CD4-positive, CD25-positive, alpha-beta regulatory T cell (primary cell): Measurements from ENCODE around the gene QTRT2. TPM values are rescaled to one million over a fixed set of nuclear protein-coding genes. Genes with fewer than 3 reads are reported as not detected.

Experiments
- ATAC-seq, 2 donors: fragments of 150-1000 bp; cut with Tn5 transposase; one replicate each; pipeline ENCODE4 v1.10.0; 2021; ENCODE audit warnings: low read depth in 2 of 2, moderate number of reproducible peaks in 2 of 2, moderate library complexity in 1 of 2
- DNase-seq, 3 donors: peaks; one replicate each; pipeline versions ENCODE4 v3.0.0 to v3.0.0-alpha.2; 2012 to 2022; ENCODE audit warnings: mixed read lengths in 1 of 3
- H3K27ac ChIP-seq: one replicate; pipeline ENCODE4 v1.7.0; 2013; ENCODE audit warnings: mild to moderate bottlenecking, low read length; ENCODE audit not compliant: insufficient read depth, poor library complexity, severe bottlenecking
- H3K27me3 ChIP-seq: one replicate; pipeline ENCODE4 v1.7.0; 2013; ENCODE audit warnings: low read length; ENCODE audit not compliant: control insufficient read depth, insufficient read depth
- H3K36me3 ChIP-seq: one replicate; pipeline ENCODE4 v1.7.0; 2013; ENCODE audit warnings: mild to moderate bottlenecking, low read length, moderate library complexity; ENCODE audit not compliant: control insufficient read depth, insufficient read depth
- H3K4me1 ChIP-seq: 2 replicates; pipeline ENCODE4 v1.7.0; 2013; ENCODE audit warnings: mild to moderate bottlenecking, low read length; ENCODE audit not compliant: insufficient read depth, control insufficient read depth, poor library complexity, severe bottlenecking
- H3K4me3 ChIP-seq: one replicate; pipeline ENCODE4 v1.7.0; 2013; ENCODE audit warnings: low read depth, mild to moderate bottlenecking, low read length, moderate library complexity
- H3K9me3 ChIP-seq, 2 experiments: 1 replicate in 1 of 2; 2 replicates in 1 of 2; pipeline ENCODE4 v1.7.0; 2013; ENCODE audit warnings: low read length in 2 of 2, mild to moderate bottlenecking in 1 of 2, moderate library complexity in 1 of 2; ENCODE audit not compliant: control insufficient read depth in 2 of 2
- H3K27ac Mint-ChIP-seq, 3 donors: one replicate each; pipeline ENCODE4 v1.8.0; 2020 to 2022; ENCODE audit warnings: mild to moderate bottlenecking in 3 of 3, mixed read lengths in 3 of 3, moderate library complexity in 2 of 3
- H3K27me3 Mint-ChIP-seq: one replicate; pipeline ENCODE4 v1.8.0; 2022; ENCODE audit warnings: mild to moderate bottlenecking, mixed read lengths
- H3K36me3 Mint-ChIP-seq: one replicate; pipeline ENCODE4 v1.8.0; 2020; ENCODE audit warnings: mixed read lengths
- H3K4me1 Mint-ChIP-seq, 4 donors: one replicate each; pipeline ENCODE4 v1.8.0; 2020 to 2022; ENCODE audit warnings: mixed read lengths in 4 of 4, mild to moderate bottlenecking in 1 of 4
- H3K4me3 Mint-ChIP-seq, 4 donors: one replicate each; pipeline ENCODE4 v1.8.0; 2020 to 2022; ENCODE audit warnings: mild to moderate bottlenecking in 4 of 4, mixed read lengths in 4 of 4, moderate library complexity in 3 of 4
- H3K9me3 Mint-ChIP-seq, 7 donors: one replicate each; pipeline ENCODE4 v1.8.0; 2020 to 2022; ENCODE audit warnings: mixed read lengths in 7 of 7, mild to moderate bottlenecking in 3 of 7, moderate library complexity in 2 of 7
- polyA plus RNA-seq, 4 donors: library from polyadenylated mRNA; unstranded; fragments of 300-500 nt; fragmentation: Illumina TruSeq; gene quantifications; one replicate each; pipeline ENCODE4 v1.2.3, GENCODE V29; 2021
- total RNA-seq: library from RNA; stranded (reverse); gene quantifications from one replicate; pipeline ENCODE4 v1.2.3, GENCODE V29; 2022

QTRT2 gene
- total and polyA plus RNA-seq, 5 donors from 2014 or later, result 8.3 to 40.2 (median 11.2) TPM

DNA sequence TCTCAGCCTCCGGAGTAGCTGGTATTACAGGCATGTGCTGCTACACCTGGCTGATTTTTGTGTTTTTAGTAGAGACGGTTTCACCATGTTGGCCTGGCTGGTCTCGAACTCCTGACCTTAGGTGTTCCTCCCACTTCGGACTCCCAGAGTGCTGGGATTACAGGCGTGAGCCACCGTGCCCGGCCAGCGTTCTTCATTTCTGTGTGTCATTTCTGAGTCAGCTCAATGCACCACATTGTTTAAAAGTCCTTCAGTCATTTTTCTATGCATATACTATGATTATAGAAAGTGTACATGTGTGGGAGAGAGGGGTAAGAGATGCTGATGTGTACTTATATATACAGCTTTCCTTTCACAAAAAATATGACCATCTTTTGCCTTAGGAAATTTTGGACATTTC is 2.1 kb downstream of the QTRT2 start:
- no peak overlapping the region for H3K27ac ChIP-seq
- Mint-ChIP-seq H3K4me1 (peaks cover 33 to 63% (median 48%) of the 10 kb centered on the region in 4 donors), H3K27ac (peak overlapping the region in 2 of 3 donors; percentile 30 to 31), H3K4me3 (peak overlapping the region; percentile 59 to 100 (median 84)), H3K9me3 (no peaks in the 10 kb centered on the region), H3K36me3 (peaks cover 3% of the 10 kb centered on the region), H3K27me3 (no peaks in the 10 kb centered on the region)
- ATAC-seq (no peak), DNase-seq (no peak)
- H3K27me3 ChIP-seq, result no peaks in the 10 kb centered on the region
- H3K4me1 ChIP-seq, result peaks cover 25% of the 10 kb centered on the region
- peaks cover 12% of the 10 kb centered on the region for H3K36me3 ChIP-seq
- H3K9me3 ChIP-seq, result no peaks in the 10 kb centered on the region
- H3K4me3 ChIP-seq, result peak overlapping the region; percentile 100

DNA sequence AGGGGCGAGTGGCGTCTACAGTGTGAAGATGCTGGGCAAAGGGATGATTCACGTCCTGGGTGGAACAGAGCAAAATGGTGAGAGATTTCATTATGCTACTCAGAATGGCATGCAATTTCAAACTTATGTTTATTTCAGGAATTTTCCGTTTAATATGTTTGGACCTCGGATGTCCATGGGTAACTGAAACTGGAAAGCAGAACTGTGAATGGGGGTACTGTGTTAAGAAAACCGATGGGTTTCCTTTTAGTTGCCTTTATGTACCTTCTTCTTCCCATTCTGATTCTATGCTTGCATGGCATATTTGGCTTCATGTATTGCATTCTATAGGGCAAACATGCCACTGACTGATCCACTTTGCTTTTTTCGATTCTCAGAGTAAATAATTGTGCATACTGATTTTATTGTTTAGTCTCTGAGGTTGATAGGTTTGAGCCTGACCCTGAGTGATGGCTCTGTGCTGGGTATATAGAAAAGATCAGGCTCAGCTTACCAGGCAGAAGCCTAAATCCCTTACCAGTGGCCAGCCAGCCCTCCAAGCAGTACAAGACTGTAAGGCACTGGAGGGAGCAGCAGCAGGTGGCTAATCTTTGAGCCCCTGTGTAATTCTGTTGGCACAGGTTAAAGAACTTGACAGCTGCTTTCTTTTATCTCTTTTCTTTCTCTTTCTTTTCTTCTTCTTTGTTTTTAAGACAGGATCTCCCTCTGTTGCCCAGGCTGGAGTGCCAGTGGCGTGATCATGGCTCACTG is 4.5 kb downstream of the QTRT2 start:
- ATAC-seq, result no peak
- Histone ChIP-seq H3K4me3 (no peak overlapping the region), H3K27me3 (no peaks in the 10 kb centered on the region), H3K27ac (no peak overlapping the region), H3K36me3 (peaks cover 25% of the 10 kb centered on the region), H3K9me3 (no peaks in the 10 kb centered on the region), H3K4me1 (peaks cover 18% of the 10 kb centered on the region)
- no peak overlapping the region for H3K4me3 Mint-ChIP-seq
- no peaks in the 10 kb centered on the region for H3K9me3 Mint-ChIP-seq
- DNase-seq, result no peak
- no peak overlapping the region for H3K27ac Mint-ChIP-seq
- H3K27me3 Mint-ChIP-seq, result no peaks in the 10 kb centered on the region
- H3K36me3 Mint-ChIP-seq, result peaks cover 23% of the 10 kb centered on the region
- H3K4me1 Mint-ChIP-seq, result peaks cover 39 to 65% (median 43%) of the 10 kb centered on the region in 4 donors

GRCh38 chr3:114067804-114068203 is 11.3 kb downstream of the QTRT2 start:
- DNase-seq (no peak), ATAC-seq (no peak)
- Mint-ChIP-seq H3K27me3 (no peaks in the 10 kb centered on the region), H3K27ac (no peak overlapping the region), H3K36me3 (peaks cover 56% of the 10 kb centered on the region), H3K4me3 (no peak overlapping the region), H3K9me3 (no peaks in the 10 kb centered on the region), H3K4me1 (peaks cover 2 to 32% (median 14%) of the 10 kb centered on the region in 4 donors)
- H3K4me3 ChIP-seq, result no peak overlapping the region
- H3K4me1 ChIP-seq, result no peaks in the 10 kb centered on the region
- no peak overlapping the region for H3K27ac ChIP-seq
- H3K36me3 ChIP-seq, result peaks cover 68% of the 10 kb centered on the region
- H3K27me3 ChIP-seq, result no peaks in the 10 kb centered on the region
- H3K9me3 ChIP-seq, result no peaks in the 10 kb centered on the region

- Mint-ChIP-seq H3K27ac (no peak overlapping the region), H3K4me1 (peaks cover 0 to 28% (median 12%) of the 10 kb centered on the region in 4 donors), H3K36me3 (peaks cover 60% of the 10 kb centered on the region), H3K9me3 (no peaks in the 10 kb centered on the region), H3K4me3 (no peak overlapping the region), H3K27me3 (no peaks in the 10 kb centered on the region)
- H3K4me1 ChIP-seq, result no peaks in the 10 kb centered on the region
- DNase-seq (no peak), ATAC-seq (no peak)
- no peaks in the 10 kb centered on the region for H3K27me3 ChIP-seq
- H3K36me3 ChIP-seq, result peaks cover 72% of the 10 kb centered on the region
- H3K4me3 ChIP-seq, result no peak overlapping the region
- H3K27ac ChIP-seq, result no peak overlapping the region
- H3K9me3 ChIP-seq, result no peaks in the 10 kb centered on the region
These were observed 11.8 kb downstream of the QTRT2 start for GRCh38 chr3:114068336-114068735.

DNA sequence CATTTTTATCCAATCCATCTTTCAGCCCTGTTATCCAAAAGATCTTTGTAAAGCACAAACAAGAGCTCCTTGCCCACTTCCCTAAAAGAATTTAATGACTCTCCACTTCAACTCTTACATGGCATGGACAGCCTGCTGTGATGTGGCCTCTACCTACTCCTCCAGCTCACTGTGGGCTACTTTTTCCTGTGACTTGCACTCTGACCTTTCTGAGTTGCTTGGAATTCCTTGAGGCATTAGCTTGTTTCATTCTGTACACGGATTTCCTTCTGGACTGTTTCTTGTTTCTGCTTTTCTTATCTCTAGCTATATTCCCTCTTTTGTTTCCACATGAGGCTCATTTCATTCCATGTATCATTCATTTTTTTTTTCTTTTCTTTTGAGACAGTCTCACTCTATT is 15.2 kb downstream of the QTRT2 start:
- DNase-seq (no peak), ATAC-seq (no peak)
- H3K36me3 ChIP-seq, result peaks cover 88% of the 10 kb centered on the region
- peak overlapping the region in 2 of 3 donors; percentile 9 to 52 for H3K27ac Mint-ChIP-seq
- H3K27me3 Mint-ChIP-seq, result no peaks in the 10 kb centered on the region
- no peaks in the 10 kb centered on the region for H3K4me1 ChIP-seq
- H3K9me3 Mint-ChIP-seq, result no peaks in the 10 kb centered on the region
- H3K9me3 ChIP-seq, result no peaks in the 10 kb centered on the region
- peaks cover 51% of the 10 kb centered on the region for H3K36me3 Mint-ChIP-seq
- H3K27ac ChIP-seq, result no peak overlapping the region
- peaks cover 0 to 22% (median 3%) of the 10 kb centered on the region in 4 donors for H3K4me1 Mint-ChIP-seq
- no peak overlapping the region for H3K4me3 Mint-ChIP-seq
- H3K4me3 ChIP-seq, result no peak overlapping the region
- H3K27me3 ChIP-seq, result no peaks in the 10 kb centered on the region

GRCh38 chr3:114076711-114077110 is 20.2 kb downstream of the QTRT2 start:
- Mint-ChIP-seq H3K4me3 (no peak overlapping the region), H3K36me3 (peaks cover 59% of the 10 kb centered on the region), H3K27ac (no peak overlapping the region), H3K9me3 (no peaks in the 10 kb centered on the region), H3K4me1 (peaks cover 0 to 7% (median 4%) of the 10 kb centered on the region in 4 donors), H3K27me3 (no peaks in the 10 kb centered on the region)
- Histone ChIP-seq H3K27ac (no peak overlapping the region), H3K4me3 (no peak overlapping the region), H3K9me3 (no peaks in the 10 kb centered on the region), H3K27me3 (no peaks in the 10 kb centered on the region), H3K4me1 (no peaks in the 10 kb centered on the region), H3K36me3 (peaks cover 89% of the 10 kb centered on the region)
- ATAC-seq, result no peak
- DNase-seq, result no peak

DNA sequence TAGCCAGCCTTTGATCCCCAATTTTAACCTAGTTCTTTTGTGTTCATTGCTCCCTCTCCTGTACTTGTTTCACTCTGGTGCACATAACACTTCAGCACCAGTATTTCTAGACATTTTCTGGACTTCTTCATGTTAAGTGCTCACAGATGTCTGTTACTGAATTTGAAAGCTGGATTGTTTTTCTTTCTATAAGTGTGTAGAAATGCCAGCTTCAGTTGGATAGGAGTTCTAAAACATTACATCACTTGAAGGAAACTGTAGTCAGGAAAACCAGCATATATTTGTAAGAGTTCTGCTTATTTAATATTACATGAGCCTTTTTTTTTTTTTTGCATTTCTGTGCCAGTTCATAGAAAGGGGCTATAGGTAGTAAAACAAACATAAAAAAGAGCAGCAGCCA is 21.6 kb downstream of the QTRT2 start:
- Histone ChIP-seq H3K9me3 (no peaks in the 10 kb centered on the region), H3K27me3 (no peaks in the 10 kb centered on the region), H3K36me3 (peaks cover 90% of the 10 kb centered on the region), H3K4me1 (no peaks in the 10 kb centered on the region), H3K4me3 (no peak overlapping the region), H3K27ac (no peak overlapping the region)
- Mint-ChIP-seq H3K27me3 (no peaks in the 10 kb centered on the region), H3K36me3 (peaks cover 57% of the 10 kb centered on the region), H3K27ac (no peak overlapping the region), H3K4me3 (no peak overlapping the region), H3K9me3 (no peaks in the 10 kb centered on the region), H3K4me1 (peaks cover 0 to 5% (median 4%) of the 10 kb centered on the region in 4 donors)
- ATAC-seq, result no peak
- DNase-seq, result no peak

- no peak for ATAC-seq
- Mint-ChIP-seq H3K36me3 (peaks cover 57% of the 10 kb centered on the region), H3K4me1 (peaks cover 0 to 5% (median 2%) of the 10 kb centered on the region in 4 donors), H3K27ac (peak overlapping the region in 1 of 3 donors; percentile 44), H3K27me3 (no peaks in the 10 kb centered on the region), H3K4me3 (no peak overlapping the region), H3K9me3 (no peaks in the 10 kb centered on the region)
- H3K36me3 ChIP-seq, result peaks cover 83% of the 10 kb centered on the region
- no peaks in the 10 kb centered on the region for H3K9me3 ChIP-seq
- H3K4me1 ChIP-seq, result no peaks in the 10 kb centered on the region
- no peaks in the 10 kb centered on the region for H3K27me3 ChIP-seq
- no peak overlapping the region for H3K27ac ChIP-seq
- H3K4me3 ChIP-seq, result no peak overlapping the region
- DNase-seq, result no peak
These were observed 23.2 kb downstream of the QTRT2 start for GRCh38 chr3:114079761-114080160.
